Kidney (tissue), 14 donors: Measurements from ENCODE around the gene PPP1R11. TPM values are rescaled to one million over a fixed set of nuclear protein-coding genes. Genes with fewer than 3 reads are reported as not detected.
A peak's percentile ranks its signal among the peaks of the same experiment; 100 is the strongest.

Experiments used
- DNase-seq, 5 donors: peaks; one replicate each; pipeline ENCODE4 v3.0.0-alpha.2; 2013 to 2020
- FAIRE-seq: peaks from 2 replicates; lab custom pipeline; 2012; peaks lifted over from hg19 to GRCh38; lab: Jason Lieb, UNC
- H3K27ac ChIP-seq, 2 donors: one replicate each; pipeline ENCODE4 v1.7.0; 2013; ENCODE audit warnings: low read depth in 2 of 2, low read length in 2 of 2, inconsistent platforms in 1 of 2
- H3K27me3 ChIP-seq: one replicate; pipeline ENCODE4 v1.7.1; 2013; ENCODE audit warnings: low read length, inconsistent platforms; ENCODE audit not compliant: control insufficient read depth, insufficient read depth
- H3K36me3 ChIP-seq, 3 donors: one replicate each; pipeline versions ENCODE4 v1.7.0 to v1.7.1; 2013; ENCODE audit warnings: low read length in 3 of 3, control low read depth in 1 of 3, inconsistent platforms in 1 of 3; ENCODE audit not compliant: insufficient read depth in 3 of 3, control insufficient read depth in 2 of 3
- H3K4me1 ChIP-seq, 3 donors: one replicate each; pipeline versions ENCODE4 v1.7.0 to v1.7.1; 2013; ENCODE audit warnings: low read length in 3 of 3, inconsistent platforms in 1 of 3, low read depth in 1 of 3; ENCODE audit not compliant: control insufficient read depth in 2 of 3, insufficient read depth in 2 of 3
- H3K4me3 ChIP-seq, 3 donors: one replicate each; pipeline versions ENCODE4 v1.7.0 to v1.8.1; 2013; ENCODE audit warnings: low read length in 3 of 3, control low read depth in 1 of 3, inconsistent platforms in 1 of 3
- H3K9ac ChIP-seq, 3 donors: one replicate each; pipeline versions ENCODE4 v1.7.0 to v1.7.1; 2013; ENCODE audit warnings: low read length in 3 of 3, control low read depth in 1 of 3, inconsistent platforms in 1 of 3
- H3K9me3 ChIP-seq, 3 donors: one replicate each; pipeline versions ENCODE4 v1.7.0 to v1.7.1; 2013; ENCODE audit warnings: low read length in 3 of 3, control low read depth in 1 of 3, inconsistent platforms in 1 of 3; ENCODE audit not compliant: control insufficient read depth in 2 of 3, insufficient read depth in 1 of 3
- intact Hi-C: fragments of 100-400 bp; cut with DNase I; formaldehyde crosslinking; loops from one replicate; pipeline ENCODE4 v1.11.1; 2022
- polyA plus RNA-seq: library from polyadenylated mRNA; stranded (reverse); fragments of 350-450 nt; fragmentation: Illumina TruSeq; extraction: RNeasy Lipid Tissue Mini Kit (QIAGEN cat#74804); gene quantifications from one replicate; pipeline ENCODE4 v1.2.3, GENCODE V29; 2014; ENCODE audit warnings: low read depth, low replicate concordance; ENCODE audit not compliant: insufficient read depth
- total RNA-seq: library from RNA; stranded (reverse); fragmentation: NEBNext Ultra II Directional; extraction: Animal tissue kit (Norgen Biotek cat#: 25700); gene quantifications from one replicate; pipeline ENCODE4 v1.2.1, GENCODE V29; 2021
- TF ChIP-seq, protein P1 (sequence below): IDR thresholded peaks from 3 replicates; pipeline ENCODE4 v1.5.1; 2012; ENCODE audit warnings: mild to moderate bottlenecking, moderate library complexity, borderline replicate concordance; ENCODE audit not compliant: insufficient read depth; ENCODE audit errors: extremely low read depth
- donor health status: control.
- donor health status: control.
- donor health status: control.
- donor health status: control.
- donor health status: control.
- donor health status: DM: yes; HTN: yes; CAD: no.
- donor health status: Normal renal cell carcinoma (clear cell type).

PPP1R11 gene
- total and polyA plus RNA-seq, 2 donors from 2014 or later = 71.6 to 78.3 TPM

GRCh38 chr6:30100154-30100553 is 33.2 kb downstream of the PPP1R11 start:
- no peak for FAIRE-seq

GRCh38 chr6:30100585-30101443 is 33.8 kb downstream of the PPP1R11 start:
- H3K27ac ChIP-seq = no peak overlapping the region
- DNase-seq = peak; percentile 25 to 84 (median 47)
- H3K4me3 ChIP-seq = peak overlapping the region in 2 of 3 donors; percentile 57 to 63
- no peak for FAIRE-seq
- intact Hi-C loops = no loop called here
- H3K4me1 ChIP-seq = peaks cover 0 to 23% (median 13%) of the 10 kb centered on the region in 3 donors
- no peaks in the 10 kb centered on the region for H3K9me3 ChIP-seq
- H3K36me3 ChIP-seq = no peaks in the 10 kb centered on the region
- H3K27me3 ChIP-seq = peaks cover 54% of the 10 kb centered on the region
- TF ChIP-seq, protein P1, sequence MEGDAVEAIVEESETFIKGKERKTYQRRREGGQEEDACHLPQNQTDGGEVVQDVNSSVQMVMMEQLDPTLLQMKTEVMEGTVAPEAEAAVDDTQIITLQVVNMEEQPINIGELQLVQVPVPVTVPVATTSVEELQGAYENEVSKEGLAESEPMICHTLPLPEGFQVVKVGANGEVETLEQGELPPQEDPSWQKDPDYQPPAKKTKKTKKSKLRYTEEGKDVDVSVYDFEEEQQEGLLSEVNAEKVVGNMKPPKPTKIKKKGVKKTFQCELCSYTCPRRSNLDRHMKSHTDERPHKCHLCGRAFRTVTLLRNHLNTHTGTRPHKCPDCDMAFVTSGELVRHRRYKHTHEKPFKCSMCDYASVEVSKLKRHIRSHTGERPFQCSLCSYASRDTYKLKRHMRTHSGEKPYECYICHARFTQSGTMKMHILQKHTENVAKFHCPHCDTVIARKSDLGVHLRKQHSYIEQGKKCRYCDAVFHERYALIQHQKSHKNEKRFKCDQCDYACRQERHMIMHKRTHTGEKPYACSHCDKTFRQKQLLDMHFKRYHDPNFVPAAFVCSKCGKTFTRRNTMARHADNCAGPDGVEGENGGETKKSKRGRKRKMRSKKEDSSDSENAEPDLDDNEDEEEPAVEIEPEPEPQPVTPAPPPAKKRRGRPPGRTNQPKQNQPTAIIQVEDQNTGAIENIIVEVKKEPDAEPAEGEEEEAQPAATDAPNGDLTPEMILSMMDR = no peak
- H3K9ac ChIP-seq = no peak overlapping the region

More at GRCh38 chr6:30100154-30100553, 33.2 kb downstream of the PPP1R11 start:
- intact Hi-C loops = no loop called here
- H3K9ac ChIP-seq = no peak overlapping the region
- TF ChIP-seq, protein P1 = no peak
- H3K27me3 ChIP-seq = peaks cover 57% of the 10 kb centered on the region
- peaks cover 0 to 23% (median 13%) of the 10 kb centered on the region in 3 donors for H3K4me1 ChIP-seq
- H3K9me3 ChIP-seq = no peaks in the 10 kb centered on the region
- H3K36me3 ChIP-seq = no peaks in the 10 kb centered on the region
- no peak for DNase-seq
- peak overlapping the region in 1 of 3 donors; percentile 63 for H3K4me3 ChIP-seq
- H3K27ac ChIP-seq = no peak overlapping the region

DNA sequence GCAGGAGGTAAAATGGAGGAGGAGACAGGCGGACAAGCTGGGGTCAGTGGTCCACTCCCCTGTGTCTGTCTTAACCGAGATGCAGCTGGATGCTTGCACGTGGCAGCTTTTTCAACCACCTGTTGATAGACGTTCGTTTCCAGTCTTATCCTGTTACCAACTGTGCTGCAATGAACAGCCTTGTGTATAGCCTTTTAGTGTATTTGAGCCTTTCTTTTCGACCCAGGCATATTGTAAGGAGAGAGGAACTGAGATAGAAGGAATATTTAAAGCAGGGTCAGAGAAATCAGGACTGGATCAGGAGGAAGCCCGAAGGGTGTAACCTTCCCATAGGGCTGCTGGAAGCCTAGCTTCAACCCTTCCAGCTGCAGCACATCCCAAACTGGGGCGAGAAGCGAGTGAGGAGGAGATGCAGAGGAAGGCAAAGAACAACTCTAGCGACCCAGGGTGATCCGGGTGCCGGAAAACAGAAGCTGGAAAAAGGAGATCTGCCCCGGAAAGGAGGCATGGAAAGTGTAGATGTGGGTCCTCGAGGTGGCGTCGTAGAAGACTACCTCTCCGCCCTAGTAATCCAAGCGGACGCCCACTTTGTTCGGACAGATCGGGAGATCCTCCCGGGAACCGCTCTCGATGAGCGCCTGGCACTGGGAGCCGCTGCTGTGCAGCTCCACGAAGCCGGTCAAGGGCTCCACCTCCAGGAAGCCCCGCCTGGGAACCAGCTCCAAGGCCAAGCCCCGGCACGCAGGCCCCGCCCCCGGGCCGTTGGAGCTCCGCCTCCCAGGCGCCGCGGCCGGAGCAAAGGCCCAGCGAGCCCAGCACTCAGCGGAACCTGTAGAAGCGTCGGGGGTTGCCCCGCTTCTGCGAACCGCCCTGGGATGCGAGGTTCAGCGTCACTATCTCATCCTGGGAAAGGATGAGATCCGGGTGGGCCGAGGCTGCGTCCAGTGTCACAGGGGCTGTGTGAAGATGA is 34.7 kb downstream of the PPP1R11 start:
- peak overlapping the region in 1 of 2 donors; percentile 34 for H3K27ac ChIP-seq
- H3K9ac ChIP-seq = peak overlapping the region in 2 of 3 donors; percentile 37 to 45
- H3K36me3 ChIP-seq = no peaks in the 10 kb centered on the region
- DNase-seq (peak; percentile 86 to 96 (median 92)), FAIRE-seq (no peak)
- H3K9me3 ChIP-seq = no peaks in the 10 kb centered on the region
- peak overlapping the region; percentile 30 to 63 (median 57) for H3K4me3 ChIP-seq
- TF ChIP-seq, protein P1 = no peak
- H3K27me3 ChIP-seq = peaks cover 54% of the 10 kb centered on the region
- intact Hi-C loops = no loop called here
- peaks cover 0 to 23% (median 13%) of the 10 kb centered on the region in 3 donors for H3K4me1 ChIP-seq
